Measurements from ENCODE around the gene CMKLR1.

CMKLR1 gene

GRCh38 chr12:108317308-108318234 is 21.5 kb downstream of the CMKLR1 start:
- no peak for TF ChIP-seq CTCF (IDR thresholded peaks at IDR 0.05; ENCODE audit: low read depth, low read length, missing control alignments)
- H3K4me3 ChIP-seq (ENCODE audit: low read depth, low read length) = no peak overlapping the region
- DNase-seq (ENCODE audit: low read depth) = no peak

DNA sequence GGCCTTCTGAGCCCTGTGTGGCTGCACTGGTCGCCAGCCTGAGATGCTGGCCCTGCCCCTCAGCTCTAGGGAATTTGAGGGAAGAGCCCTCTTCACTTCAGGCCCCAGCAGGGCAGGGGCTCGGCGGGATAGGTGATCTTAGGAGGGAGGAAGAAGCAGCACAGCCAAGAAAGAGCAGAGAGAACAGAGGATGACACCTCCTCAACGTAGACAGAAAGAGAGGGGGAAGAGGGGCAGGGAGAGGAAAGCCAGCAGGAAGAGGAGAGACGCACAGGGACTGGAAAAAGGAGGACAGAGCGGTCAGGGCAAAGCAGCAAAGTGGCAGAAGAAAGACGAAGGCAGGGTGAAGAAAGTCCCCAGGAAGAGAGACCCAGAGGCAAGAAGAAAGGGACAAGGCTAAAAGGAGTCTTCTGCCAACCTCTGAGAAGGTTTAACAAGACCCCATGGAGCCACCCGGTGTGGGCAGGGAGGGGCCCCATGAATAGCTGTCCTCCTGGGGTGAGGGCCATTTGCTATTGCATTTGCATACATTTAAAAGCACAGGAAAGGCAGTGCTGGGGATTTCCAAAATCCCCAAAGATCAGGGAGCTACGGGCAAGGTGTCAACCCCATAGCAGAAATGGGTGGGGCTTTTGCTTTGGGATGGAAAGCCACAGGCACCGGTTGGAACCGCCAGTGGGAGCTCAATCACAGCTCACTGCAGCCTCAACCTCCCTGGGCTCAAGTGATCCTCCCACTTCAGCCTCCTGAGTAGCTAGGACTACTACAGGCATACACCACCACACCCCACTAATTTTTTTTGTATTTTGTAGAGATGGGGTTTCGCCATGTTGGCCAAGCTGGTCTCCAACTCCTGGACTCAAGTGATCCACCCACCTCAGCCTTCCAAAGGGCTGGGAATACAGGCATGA is 22.7 kb downstream of the CMKLR1 start:
- H3K4me3 ChIP-seq (ENCODE audit: low read depth, low read length) = no peak overlapping the region
- no peak for DNase-seq (ENCODE audit: low read depth)
- no peak for TF ChIP-seq CTCF (IDR thresholded peaks at IDR 0.05; ENCODE audit: low read depth, low read length, missing control alignments)

GRCh38 chr12:108315486-108316105 is 23.5 kb downstream of the CMKLR1 start:
- TF ChIP-seq CTCF (IDR thresholded peaks at IDR 0.05; ENCODE audit: low read depth, low read length, missing control alignments) = no peak
- DNase-seq (ENCODE audit: low read depth) = no peak
- no peak overlapping the region for H3K4me3 ChIP-seq (ENCODE audit: low read depth, low read length)

DNA sequence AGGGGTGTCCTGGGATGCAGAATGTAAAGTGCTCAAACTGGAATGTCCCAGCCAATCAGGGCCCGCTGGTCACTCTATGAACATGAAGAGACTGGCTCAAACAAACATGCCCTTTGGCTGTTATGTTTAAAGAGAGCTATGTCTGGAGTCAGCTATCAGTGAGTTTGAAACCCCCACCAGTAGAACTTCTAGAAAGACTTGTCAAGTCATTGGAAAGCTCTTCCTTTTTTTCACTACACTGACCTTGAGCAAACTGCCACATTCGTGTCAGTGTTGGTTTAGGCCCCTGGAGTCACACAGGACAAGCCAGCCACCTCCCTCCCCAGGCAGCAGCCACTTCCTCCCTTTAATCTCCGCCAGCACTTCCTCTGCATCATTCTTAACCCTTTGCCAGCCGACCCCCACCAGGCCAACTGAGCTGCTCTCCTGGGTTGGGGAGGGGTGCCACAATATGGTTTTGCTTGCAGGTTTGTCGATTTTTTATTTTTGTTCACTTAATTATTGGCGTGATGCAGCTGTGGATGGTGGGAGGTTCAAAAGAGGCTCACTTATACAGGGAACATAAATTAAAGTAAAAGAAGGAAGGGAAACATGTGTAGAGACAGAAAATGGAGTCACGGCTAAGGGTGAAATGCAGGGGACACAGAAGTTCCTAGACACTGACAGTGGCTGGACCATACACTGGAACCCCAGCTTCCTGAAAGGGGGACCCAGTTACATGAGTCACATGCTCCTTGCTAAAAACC is 25.3 kb downstream of the CMKLR1 start:
- DNase-seq (ENCODE audit: low read depth) = no peak

GRCh38 chr12:108313241-108313605 is 25.9 kb downstream of the CMKLR1 start:
- no peak for DNase-seq (ENCODE audit: low read depth)
- TF ChIP-seq CTCF (IDR thresholded peaks at IDR 0.05; ENCODE audit: low read depth, low read length, missing control alignments) = no peak
- no peak overlapping the region for H3K4me3 ChIP-seq (ENCODE audit: low read depth, low read length)

More for the DNA sequence above, 25.3 kb downstream of the CMKLR1 start:
- H3K4me3 ChIP-seq (ENCODE audit: low read depth, low read length) = no peak overlapping the region
- TF ChIP-seq CTCF (IDR thresholded peaks at IDR 0.05; ENCODE audit: low read depth, low read length, missing control alignments) = no peak

DNA sequence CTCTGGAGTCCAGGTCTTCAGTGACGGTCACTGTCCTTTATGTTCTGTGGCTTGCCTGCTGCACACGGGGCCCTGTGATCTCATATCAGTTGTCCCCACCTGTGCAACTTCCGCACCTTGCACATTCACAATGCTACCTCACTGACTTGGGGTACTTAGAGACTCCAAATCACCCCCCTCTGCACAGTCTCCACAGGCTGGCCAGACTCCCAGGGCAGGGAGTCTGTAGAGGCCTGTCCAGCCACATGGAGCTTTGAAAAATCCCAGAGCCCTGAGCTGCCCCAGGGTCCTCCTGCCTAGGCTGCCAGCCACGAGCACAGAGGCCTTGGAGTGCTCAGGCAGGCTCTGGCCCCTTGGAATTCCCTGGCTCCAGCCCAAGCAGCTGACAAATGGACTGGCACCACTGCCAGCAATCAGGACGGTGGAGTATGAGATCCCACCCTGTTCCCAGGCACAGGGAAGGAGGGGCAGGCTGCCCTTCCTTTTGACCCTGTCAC is 26.4 kb downstream of the CMKLR1 start:
- DNase-seq (ENCODE audit: low read depth) = no peak
- no peak for TF ChIP-seq CTCF (IDR thresholded peaks at IDR 0.05; ENCODE audit: low read depth, low read length, missing control alignments)
- H3K4me3 ChIP-seq (ENCODE audit: low read depth, low read length) = no peak overlapping the region

Measured in GM12864 (cell line).